ENCODE results near the gene FAM168A.
"Not testable (repeated sequence)": the region's sequence is repeated elsewhere in the genome, so short reads cannot be mapped to it uniquely, and the experiment has no call there.

The FAM168A gene

DNA sequence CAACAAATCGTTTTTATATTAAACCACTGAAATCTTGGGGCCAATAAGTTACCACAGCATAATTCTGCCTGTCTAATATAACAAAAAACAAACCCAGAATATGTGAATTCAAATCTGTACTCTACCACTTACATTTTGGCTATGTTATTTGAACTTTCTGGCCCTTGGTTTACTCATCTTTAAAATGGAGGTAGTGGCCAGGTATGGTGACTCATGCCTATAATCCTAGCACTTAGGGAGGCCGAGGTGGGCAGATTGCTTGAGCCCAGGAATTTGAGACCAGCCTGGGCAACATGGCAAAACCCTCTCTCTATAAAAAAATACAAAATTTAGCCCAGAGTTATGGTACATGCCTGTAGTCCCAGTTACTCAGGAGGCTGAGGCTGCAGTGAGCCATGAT, 84.2 kb downstream of the FAM168A start:
- DNase-seq = no peak

DNA sequence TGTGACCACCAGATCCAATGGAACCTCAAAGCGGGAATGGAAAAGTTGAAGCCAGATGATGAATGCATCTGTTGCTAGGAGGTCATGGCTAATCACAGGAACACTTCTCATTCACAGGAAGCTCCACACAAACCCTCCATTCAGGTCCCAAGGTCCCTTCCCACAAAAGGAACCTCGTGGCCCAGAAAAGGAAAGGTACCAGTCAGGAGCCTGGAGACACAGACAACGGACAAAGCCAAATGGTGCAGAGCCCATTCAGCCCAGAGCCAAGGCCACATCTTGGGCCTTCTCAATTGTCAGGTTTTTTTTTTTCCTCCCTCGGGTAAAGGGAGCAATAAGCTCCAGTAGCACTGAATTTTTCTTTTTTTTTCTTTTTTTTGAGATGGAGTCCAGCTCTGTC, 87.0 kb downstream of the FAM168A start:
- DNase-seq = no peak

DNA sequence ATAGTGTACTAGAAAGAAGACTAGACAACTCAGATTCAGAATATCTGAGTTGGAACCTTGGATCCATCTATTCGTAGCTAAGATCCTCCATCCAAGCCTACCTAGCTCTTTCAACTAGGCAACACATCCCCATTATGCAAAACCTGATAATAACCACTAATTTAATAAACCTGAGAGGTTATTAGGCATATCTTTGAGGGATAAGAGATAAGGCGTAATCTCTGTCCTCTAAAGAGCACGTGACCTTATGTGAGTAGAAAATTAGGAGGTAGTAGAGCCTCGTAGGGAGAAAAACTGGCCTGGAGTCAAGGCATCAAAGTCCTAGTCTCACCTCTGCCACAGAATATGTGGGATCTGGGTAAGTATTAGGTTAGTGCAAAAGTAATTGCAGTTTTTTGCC, 87.8 kb downstream of the FAM168A start:
- no peak for DNase-seq

DNA sequence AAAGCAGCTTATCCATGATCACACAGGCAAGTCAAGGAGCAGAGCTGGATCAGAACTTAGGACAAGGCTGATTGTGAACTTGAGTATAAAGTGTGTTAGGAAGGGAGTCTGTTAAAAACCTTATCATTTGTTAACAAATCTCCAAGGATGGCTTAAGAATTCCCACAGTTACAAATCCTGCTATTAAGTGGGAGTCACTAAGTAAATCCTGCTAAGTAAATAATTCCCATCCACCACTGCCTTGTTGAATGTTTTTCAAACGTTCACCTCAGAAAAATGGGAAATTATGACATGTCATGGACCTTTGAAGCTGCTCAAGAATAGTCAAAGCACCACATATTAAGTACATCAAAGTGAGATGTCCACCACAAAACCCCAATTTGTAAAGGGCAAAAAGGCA, 88.7 kb downstream of the FAM168A start:
- no peak for DNase-seq

DNA sequence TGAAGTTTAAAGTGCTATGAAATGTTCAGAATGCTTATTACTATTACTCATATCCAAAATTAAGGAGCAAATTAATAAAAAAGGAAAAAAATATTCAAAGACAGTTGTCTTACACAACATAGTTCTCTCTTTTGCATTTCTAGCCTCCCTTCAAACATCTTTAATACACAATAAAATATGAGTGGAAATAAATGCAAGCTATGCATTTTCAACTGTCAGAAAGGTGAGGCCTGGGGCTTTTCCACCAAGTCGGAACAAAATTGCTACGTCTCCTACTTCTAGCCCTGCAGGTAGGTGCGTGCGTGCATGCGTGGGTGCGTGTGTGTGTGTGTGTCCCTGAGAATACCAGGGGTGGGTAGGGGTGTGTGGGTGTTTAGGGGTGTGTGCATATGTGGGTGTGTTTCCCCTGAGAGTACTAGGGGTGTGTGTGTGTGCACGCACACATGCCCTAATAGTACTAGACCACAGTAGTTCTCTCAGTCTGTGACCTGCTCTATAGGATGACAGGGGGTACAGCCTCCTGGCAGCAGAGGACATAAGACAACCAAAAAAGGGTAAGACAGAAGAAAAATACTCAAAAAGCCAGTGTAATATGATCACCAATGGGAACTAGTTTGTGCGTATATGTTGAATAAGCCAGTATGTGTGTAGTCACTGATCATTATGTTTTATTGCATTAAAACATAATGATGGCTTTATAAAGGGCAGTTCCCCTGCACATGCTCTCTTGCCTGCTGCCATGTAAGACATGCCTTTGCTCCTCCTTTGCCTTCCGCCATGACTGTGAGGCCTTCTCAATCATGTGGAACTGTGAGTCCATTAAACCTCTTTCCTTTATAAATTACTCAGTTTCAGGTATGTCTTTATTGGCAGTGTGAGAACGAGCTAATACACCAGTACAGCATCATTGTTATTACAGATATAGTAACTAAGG, 89.4 kb downstream of the FAM168A start:
- no peak for DNase-seq

DNA sequence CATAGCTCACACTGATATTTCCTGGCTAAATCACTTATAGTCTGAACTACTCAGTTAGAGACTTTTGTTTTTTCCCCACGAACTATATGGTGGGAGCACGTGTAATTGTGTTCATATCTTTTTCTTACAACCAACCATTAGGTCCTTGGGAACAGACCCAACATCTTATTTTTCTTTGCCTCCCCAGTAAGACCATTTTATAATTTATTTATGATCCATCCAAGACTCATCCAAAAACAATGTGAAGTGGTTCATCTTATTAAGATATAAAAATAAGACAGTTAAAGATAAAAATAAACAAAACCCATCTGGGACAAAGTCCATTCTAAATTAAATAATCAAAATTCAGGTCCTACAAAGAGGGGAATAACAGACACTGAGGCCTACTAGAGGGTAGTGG, 90.8 kb downstream of the FAM168A start:
- no peak for DNase-seq

DNA sequence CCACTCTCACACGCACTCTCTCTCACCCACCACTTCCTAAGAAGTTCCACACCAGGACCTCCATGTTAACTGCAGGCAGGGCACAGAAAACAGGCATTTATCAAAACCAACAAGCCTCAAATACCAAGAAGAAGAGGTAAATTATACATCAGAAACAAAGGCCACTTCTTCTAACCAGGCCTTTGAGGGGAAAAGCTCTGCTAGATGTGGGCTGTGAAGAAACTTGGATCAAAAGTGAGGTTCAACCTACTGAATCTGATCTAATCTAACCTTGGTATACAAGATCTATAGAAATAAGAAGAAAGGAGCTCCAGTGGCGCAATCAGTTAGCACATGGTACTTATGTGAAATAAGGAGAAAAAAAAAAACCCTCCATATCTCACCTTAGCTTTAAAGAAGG, 91.9 kb downstream of the FAM168A start:
- DNase-seq = no peak

DNA sequence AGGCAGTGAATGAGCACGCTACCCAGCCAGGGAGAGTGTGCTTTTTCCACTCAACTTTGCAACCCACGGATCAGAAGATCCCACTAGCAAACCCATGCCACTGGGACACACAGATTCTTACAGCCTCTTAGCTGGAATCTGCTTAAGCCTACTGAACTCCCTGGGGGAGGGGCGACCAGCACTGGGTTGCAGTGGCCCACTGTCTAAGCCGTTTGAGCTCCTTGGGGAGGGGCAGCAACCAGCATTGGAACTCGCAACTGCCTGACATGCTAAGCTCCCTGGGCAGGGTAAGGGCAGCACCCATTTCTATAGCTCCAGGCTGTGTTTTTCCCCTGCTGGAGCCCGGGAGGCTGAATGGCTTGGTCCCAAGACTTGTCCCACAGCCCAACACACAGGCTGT, 99.6 kb downstream of the FAM168A start:
- DNase-seq = no peak

DNA sequence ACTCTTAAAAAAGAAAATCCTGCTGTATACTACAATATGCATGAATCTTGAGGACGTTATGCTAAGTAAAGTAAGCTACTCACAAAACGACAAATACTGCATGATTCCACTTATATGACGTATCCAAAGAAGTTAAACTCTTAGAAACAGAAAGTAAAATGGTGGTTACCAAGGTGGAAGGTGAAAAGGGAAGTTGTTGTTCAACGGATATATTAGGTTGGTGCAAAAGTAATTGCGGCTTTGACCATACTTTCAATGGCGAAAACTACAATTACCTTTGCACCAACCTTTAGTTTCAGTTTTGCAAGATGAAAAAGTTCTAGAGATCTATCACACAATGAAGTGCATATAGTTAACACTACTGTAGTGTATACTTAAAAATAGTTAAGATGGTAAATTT, 101.8 kb downstream of the FAM168A start:
- DNase-seq = no peak

DNA sequence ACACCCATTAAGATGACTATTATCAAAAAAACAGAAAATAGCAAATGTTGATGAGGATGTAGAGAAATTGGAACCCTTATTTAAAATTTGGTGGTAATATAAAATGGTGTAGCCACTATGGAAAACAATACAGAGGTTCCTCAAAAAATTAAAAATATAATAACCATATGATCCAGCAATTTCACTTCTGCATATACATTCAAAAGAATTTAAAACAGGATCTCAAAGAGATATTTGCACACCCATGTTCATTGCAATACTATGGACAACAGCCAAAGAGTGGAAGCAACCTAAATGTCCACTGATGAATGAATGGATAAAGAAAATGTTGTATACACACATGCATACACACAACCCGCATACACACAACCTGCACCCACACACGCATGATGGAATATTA, 102.2 kb downstream of the FAM168A start:
- DNase-seq = no peak

DNA sequence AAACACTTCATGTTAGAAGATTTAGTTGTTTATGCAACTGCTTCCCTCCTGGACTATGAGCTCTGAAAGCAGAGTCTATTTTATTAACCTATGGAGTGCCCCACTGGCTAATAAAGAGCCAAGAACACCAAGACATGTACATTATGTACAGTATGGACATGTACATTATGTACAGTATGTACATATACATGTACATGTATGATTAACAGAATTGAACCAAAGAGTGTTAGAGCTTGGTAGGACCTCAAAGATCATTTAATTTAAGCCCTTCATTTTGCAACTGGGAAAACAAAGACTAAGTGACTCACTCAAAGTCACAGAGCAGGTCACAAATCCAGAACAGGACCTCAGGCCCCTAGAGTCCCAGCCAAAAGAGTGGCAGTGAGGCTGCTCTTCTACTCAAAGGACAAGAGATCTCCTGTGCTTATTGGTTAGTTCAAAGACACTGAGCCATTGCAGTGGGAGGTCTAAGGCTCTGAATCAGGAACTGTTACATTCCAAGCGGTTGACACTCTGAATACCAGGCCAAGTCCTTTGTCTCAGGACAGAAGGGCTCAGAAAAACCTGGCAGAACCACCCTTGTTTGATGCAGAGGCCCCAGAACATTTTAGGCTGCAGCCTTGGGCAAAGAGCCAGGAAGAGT, 103.8 kb downstream of the FAM168A start:
- no peak for DNase-seq

DNA sequence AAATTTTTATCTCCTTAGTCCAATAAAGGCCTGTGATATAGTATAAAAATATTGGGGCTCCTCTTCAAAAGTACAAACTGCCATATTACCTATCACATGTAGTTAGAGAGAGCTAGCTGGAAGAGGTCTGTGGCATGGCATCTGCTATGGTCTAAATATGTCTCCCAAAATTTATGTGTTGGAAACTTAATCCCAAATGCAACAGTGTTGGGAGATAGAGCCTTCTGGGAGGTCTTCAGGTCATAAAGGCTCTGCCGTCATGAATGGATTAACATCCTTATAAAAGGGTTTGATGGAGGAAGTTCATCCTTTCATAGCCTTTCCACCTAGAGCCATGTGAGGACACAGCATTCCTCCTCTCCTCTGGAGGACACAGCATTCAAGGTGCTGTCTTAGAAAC, 116.3 kb downstream of the FAM168A start:
- DNase-seq = no peak

DNA sequence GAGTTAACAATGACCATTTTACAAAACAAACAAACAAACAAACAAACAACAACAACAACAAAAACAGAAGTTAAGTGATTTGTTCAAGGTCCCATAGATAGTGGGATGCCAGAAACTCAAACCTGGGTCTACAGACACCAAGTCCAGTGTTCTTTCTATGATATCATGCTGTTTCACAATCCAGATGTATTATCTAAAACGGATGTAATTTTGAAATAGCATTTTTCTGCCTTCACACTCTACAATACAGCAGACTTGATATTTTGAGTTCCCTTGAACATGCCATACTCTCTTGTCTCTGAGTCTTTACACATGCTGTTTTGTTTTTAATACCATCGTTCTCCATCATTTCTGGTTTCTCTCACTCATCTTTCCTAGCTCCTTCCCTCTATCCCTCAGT, 117.2 kb downstream of the FAM168A start:
- DNase-seq = no peak

DNA sequence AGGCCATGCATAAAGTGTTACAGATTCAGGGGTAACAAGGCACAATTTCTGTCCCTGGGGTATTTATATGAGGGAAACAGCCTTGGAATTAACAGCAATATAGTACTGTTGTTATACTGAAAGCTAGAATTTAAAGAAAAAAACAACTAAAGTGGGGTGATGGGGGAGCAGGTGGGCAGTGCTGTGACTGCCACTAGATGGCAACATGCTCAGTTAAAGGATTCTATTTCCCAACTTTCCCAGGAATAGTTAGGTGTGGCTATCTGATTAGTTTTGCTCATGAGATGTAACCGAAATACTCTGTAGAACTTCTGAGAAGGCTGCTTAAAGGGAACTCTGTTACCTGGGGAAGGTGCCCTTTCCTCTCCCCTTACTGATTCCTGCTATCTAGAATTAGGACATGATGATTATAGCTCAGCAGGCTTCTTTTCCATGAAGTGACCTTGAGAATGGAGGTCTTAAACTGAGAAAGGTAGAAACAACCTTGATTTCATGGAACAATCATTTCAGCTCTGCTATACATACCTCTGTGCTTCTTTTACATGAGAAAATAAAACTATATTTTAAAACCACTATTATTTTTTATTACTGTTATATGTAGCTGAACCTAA, 119.1 kb downstream of the FAM168A start:
- peak; percentile 9 for DNase-seq

DNA sequence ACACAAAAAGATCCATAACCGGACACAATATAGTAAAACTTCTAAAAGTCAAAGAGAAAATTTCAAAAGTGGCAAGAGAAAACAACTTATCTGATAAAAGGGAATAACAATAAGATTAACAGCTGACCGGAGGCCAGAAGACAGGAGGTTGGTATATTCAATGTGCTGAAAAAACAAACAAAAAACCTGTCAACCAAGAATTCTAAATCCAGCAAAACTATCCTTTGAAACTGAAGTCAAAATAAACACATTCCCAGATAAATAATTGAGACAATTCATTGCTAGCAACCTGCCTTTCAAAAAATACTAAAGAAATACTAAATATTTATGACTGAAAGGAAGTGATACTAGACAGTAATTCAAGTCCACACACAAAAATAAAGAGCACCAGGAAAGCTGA, 120.4 kb downstream of the FAM168A start:
- DNase-seq = no peak

DNA sequence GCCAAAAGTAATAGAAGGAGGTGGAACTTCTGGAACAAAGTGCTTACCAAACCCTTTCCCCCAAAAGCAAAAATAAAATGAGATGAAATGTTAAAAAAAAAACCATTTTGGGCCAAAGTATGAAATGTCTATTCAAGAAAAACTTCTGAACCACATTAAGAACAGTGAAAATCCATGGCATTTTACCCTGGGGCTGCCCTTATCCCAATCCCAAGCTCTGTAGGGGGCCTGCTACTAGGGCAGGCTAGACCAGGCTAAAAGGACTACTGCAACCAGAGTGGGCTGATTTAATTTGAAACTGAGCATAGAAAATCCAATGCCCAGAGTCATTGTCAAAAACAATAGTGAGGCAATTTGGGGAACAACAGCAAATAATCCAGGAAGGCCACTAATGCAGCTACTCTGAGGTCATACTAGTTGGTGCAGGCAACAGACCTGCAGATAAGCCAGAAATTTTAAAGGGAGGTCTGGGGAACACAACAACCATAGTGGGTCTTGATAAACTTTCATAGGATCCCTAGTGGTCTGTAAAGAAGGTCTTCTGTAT, 122.3 kb downstream of the FAM168A start:
- DNase-seq = no peak

DNA sequence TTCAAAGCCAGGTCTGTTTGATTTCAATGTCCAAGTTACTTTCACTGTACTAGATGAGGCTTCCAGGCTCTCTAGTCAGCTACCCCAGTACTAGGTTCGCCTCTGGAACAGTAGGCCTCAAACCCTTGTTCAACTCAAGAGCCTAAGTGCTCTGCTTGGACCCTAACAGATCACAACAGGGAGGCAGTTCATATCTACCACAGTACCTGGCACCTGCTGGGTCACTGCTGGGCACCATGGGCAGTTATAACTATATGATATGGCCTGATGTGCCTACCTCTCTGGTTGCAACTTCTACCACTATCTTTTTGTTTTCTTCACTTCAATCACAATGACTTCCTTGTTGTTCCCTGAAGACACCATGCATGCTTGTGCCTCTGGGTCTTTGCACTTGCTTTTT, 124.7 kb downstream of the FAM168A start:
- DNase-seq = no peak

DNA sequence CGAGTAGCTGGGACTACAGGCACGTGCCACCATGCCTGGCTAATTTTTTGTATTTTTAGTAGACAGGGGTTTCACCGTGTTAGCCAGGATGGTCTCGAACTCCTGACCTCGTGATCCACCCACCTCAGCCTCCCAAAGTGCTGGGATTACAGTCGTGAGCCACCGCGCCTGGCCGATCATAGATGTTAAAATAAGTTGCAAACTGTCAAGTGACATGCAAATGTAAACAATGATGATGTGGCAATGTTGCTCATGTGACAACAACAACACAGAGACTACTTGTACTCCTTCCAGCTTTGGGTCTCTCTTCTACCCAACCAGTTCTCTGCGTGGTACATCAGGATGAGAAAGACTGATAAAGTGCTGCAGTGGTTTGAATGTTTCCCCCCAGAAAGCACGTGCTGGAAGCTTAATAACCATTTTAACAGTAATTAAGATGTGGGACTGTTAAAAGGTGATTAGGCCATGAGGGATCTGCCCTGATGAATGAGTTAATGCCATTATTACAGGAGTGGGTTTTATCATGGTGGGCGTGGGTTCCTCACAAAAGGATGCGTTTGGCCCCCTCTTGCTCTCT, 127.8 kb downstream of the FAM168A start:
- DNase-seq = not testable (repeated sequence)

DNA sequence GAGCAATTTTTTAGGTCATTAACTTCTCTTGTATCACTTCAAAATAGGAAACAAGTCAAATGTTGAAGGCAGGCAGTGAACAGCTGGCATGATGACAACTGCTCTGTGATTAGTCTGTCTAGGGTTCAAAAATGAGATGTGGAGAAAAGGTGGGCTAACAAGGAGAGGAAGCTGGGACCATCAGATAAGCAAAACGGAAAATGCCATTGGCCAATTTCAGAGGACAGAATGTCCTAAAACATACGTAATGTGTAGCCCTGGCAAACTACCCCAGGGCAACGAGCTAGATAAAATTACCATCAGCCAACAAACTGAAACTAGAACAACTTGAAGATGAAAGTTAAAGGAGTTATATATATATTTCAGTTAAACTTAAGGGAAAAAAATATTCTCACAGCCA, 128.5 kb downstream of the FAM168A start:
- DNase-seq = no peak

DNA sequence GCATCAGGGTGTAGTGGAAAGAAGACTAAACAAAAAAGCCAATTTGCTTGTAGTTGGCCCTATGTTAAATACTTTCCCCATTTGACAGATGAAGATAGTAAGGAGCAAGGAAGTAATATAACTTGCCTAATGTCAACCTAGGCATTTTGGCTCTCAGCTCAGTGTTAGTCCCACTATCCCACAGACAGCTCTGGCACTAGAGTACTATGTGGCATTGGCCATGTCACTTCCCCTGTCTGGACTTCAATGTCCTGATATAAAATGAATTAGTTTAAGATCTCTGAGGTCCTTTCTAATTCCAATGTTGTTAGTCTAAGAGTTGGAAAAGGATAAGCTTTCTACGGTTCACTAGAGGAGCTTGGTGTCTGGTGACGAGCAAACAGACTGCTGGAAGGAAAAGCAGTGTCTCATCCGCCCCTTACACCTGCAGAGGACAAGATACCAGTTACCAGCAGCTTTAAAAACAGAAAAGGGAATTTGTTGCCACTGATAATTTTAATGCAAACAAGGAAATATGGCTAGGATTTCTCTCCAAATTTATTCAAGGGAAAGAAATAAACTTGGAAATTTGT, 129.2 kb downstream of the FAM168A start:
- no peak for DNase-seq

DNA sequence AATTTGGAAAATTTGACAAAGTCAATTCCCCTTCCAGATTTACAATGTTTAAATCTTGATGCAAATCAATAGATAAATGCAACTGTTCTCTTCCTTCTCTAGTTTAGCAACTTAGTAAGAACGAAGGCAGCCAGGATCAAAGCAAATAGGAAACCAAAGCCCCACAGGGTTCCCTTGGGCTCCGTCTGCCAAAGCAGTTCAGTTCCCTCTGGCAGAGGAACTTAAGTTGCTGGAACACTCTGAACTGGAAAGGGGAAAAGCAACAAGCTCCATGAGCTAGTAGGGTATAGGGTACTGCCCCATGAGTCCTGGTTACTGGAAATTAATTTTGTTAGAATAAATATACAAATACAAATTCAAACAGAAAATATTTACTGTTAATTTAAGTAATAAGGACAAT, 130.4 kb downstream of the FAM168A start:
- DNase-seq = no peak

DNA sequence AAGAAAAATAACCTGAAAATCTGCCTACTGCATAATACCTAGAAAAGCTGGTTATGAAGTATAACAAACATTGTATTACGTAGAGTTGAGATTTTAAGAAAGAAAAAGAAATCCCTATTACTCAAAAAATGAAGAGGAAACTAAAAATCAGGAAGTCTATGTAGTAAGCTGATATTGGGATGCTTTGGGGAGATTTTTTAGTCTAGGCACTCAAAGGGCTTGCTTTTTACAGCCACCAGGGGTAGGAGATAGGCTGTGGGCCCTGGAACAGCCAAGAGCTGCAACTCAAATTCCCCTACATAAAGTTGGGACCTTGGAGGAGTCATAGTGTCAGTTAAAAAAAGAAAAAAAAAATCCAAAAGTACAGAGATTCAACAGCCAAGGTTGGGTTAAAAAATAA, 131.3 kb downstream of the FAM168A start:
- no peak for DNase-seq

DNA sequence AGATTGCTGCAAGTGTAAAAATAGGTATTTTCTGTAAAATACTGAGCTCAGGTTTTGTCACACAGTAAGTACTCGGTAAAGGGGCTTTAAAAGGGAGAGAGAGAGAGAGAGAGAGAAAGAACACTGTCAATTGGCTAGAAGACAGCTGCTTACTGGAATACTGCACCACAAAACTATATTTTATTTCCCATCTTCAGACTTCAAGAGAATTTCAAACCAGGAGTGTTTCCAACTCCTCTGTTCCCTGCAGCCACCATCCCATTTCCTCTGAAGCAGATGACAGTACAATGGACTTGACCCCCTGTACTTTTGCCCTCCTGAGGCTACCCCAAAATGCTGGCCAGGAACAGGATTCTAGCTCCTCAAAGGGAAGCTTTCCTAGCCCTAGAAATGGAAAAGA, 132.0 kb downstream of the FAM168A start:
- no peak for DNase-seq

All from retina (tissue), 1 donor.